Central memory CD8-positive, alpha-beta T cell (primary cell): Measurements from ENCODE around the gene DNAH8.

Experiments
- ATAC-seq: fragments of 150-1000 bp; cut with Tn5 transposase; replicated peaks from 2 replicates; pipeline ENCODE4 v1.10.0; 2022; ENCODE audit warnings: mild to moderate bottlenecking, moderate FRiP score, moderate number of reproducible peaks; ENCODE audit not compliant: poor library complexity, severe bottlenecking; ENCODE audit errors: extremely low read depth
- DNase-seq, 2 donors: peaks; one replicate each; pipeline ENCODE4 v3.0.0; 2021; ENCODE audit warnings: low spot score in 2 of 2
- H3K27ac Mint-ChIP-seq: one replicate; pipeline ENCODE4 v1.8.0; 2022; ENCODE audit warnings: low read depth, mild to moderate bottlenecking, moderate library complexity, mixed read lengths
- H3K27me3 Mint-ChIP-seq: one replicate; pipeline ENCODE4 v1.8.0; 2022; ENCODE audit warnings: mixed read lengths
- H3K36me3 Mint-ChIP-seq: one replicate; pipeline ENCODE4 v1.8.0; 2022; ENCODE audit warnings: mild to moderate bottlenecking, moderate library complexity, mixed read lengths; ENCODE audit not compliant: insufficient read depth
- H3K4me1 Mint-ChIP-seq: one replicate; pipeline ENCODE4 v1.8.0; 2022; ENCODE audit warnings: mixed read lengths
- H3K4me3 Mint-ChIP-seq: one replicate; pipeline ENCODE4 v1.8.0; 2022; ENCODE audit warnings: mild to moderate bottlenecking, moderate library complexity, mixed read lengths
- H3K9me3 Mint-ChIP-seq: one replicate; pipeline ENCODE4 v1.8.0; 2022; ENCODE audit warnings: mixed read lengths

Gene DNAH8

DNA sequence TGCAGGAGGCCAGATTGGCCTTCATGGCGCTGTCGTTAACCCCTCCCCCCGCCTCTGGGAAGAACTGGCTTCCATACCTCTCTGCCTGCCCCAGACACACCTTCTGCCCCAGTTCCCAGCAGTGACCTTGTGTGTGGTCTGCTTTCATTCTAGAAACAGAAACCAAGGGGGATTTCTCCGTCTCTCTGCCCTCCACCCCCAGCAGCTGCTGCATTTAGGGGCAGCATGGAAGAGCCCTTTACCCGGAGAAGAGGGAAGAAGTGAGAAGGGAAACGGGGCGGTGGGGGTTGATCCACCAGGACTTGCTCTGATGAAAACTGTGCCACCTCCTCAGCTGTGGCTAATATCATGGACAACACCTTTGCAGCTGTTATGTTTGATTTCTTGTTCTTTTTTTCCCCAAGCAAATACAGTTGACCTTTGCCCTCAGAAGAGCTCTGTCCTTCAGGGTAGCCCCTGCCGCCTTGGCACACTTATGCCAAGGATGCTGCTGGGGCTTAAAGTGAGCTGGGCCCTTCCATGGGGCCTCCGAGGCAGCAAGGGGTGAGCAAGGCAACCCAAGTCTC, 339.5 kb downstream of the DNAH8 start:
- Mint-ChIP-seq H3K27me3 (peaks cover 41% of the 10 kb centered on the region), H3K36me3 (no peaks in the 10 kb centered on the region), H3K9me3 (no peaks in the 10 kb centered on the region), H3K4me3 (no peak overlapping the region), H3K4me1 (peaks cover 7% of the 10 kb centered on the region), H3K27ac (no peak overlapping the region)
- no peak for DNase-seq
- ATAC-seq, result no peak

DNA sequence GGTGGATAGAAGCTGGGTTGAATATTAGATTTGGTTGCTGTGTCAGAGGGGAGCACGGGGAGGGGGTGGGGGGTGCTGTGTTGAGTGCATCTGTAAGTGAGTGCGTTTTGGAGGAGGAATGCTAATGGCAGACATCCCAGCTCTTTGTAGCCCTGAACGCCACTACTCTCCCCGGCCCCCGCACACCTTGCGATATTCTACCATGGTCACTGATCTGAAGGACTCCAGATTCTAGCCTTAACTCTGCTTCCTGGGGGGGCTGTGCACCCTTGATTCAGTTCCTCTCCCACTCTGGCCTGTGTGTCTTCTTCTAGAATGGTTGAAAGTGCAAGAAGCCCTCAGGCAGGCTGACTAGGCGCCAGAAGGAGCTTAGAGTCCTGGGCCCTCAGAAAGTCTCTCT, 340.6 kb downstream of the DNAH8 start:
- no peak overlapping the region for H3K27ac Mint-ChIP-seq
- no peaks in the 10 kb centered on the region for H3K36me3 Mint-ChIP-seq
- H3K9me3 Mint-ChIP-seq, result no peaks in the 10 kb centered on the region
- H3K4me1 Mint-ChIP-seq, result peaks cover 7% of the 10 kb centered on the region
- H3K4me3 Mint-ChIP-seq, result no peak overlapping the region
- DNase-seq (no peak), ATAC-seq (no peak)
- H3K27me3 Mint-ChIP-seq, result peaks cover 41% of the 10 kb centered on the region

DNA sequence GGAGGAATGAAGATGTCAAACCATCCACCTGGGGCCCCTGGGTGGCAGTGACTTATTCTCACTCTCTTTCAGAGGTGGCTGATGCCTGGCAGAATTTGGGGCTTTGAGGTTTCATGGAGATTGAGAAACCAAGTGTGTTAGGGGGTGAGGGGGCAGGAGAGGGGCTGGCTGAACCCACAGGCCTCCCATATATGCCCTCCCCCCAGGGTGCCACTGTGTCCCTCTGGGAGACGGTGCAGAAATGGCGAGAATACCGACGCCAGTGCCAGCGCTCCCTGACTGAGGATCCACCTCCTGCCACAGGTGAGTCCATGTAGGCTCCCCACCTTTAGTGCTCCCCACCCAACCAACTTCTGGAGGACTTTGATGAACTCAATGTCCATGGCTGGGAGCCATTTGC, 341.1 kb downstream of the DNAH8 start:
- Mint-ChIP-seq H3K27me3 (peaks cover 41% of the 10 kb centered on the region), H3K36me3 (no peaks in the 10 kb centered on the region), H3K4me3 (no peak overlapping the region), H3K27ac (no peak overlapping the region), H3K4me1 (peaks cover 7% of the 10 kb centered on the region), H3K9me3 (no peaks in the 10 kb centered on the region)
- ATAC-seq (no peak), DNase-seq (no peak)

DNA sequence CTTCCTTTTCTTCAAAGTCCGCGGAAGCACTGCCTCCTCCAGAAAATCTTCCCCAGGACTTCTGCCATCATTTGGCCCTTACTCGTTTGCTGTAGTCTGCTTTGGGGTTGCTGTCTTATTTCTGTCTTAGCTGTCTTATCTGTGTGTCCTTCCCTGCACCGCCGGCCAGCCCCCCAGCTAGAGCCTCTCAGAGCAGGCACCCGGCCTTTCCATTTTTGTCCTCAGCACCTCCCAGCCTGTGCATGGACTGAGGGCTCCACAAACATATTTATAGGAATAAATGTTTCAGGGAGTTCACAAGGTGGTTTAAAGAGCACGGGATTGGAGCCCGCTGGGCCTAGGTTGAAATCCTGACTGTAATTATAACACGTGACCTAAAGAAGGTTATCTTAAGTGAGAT, 341.6 kb downstream of the DNAH8 start:
- ATAC-seq (no peak), DNase-seq (no peak)
- Mint-ChIP-seq H3K27ac (no peak overlapping the region), H3K4me1 (peaks cover 4% of the 10 kb centered on the region), H3K27me3 (peaks cover 43% of the 10 kb centered on the region), H3K36me3 (no peaks in the 10 kb centered on the region), H3K9me3 (no peaks in the 10 kb centered on the region), H3K4me3 (no peak overlapping the region)

DNA sequence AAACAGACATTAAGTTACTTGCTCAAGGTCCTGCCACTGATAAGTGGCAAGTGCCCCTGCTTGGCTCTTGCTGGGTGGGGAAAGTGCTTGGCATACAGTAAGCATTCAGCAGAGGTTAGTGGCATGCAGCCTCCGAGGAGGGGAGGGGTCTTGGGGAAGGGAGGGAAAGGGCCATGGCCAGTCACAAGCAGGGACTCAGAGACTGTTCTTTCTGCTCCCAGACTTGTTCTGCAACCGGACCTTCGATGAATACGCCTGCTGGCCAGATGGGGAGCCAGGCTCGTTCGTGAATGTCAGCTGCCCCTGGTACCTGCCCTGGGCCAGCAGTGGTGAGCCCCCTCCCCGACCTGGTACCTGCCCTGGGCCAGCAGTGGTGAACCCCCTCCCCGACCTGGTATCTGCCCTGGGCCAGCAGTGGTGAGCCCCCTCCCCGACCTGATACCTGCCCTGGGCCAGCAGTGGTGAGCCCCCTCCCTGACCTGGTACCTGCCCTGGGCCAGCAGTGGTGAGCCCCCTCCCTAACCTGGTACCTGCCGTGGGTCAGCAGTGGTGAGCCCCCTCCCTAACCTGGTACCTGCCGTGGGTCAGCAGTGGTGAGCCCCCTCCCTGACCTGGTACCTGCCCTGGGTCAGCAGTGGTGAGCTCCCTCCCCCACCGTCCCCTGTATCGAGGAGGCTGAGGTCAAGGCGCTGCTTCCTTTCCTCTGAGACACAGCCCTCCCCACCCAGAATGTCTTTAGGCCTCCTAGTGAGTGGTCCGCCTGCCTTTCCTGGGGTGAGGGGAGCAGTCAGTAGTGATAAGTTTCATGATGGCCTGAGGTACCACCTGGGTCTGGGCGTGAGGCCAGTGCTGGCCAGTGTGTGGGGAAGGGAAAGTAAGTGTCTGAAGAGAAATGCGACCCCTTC, 342.4 kb downstream of the DNAH8 start:
- DNase-seq, result no peak
- no peak overlapping the region for H3K27ac Mint-ChIP-seq
- H3K27me3 Mint-ChIP-seq, result peaks cover 43% of the 10 kb centered on the region
- H3K4me1 Mint-ChIP-seq, result no peaks in the 10 kb centered on the region
- no peaks in the 10 kb centered on the region for H3K9me3 Mint-ChIP-seq
- no peaks in the 10 kb centered on the region for H3K36me3 Mint-ChIP-seq
- ATAC-seq, result no peak
- H3K4me3 Mint-ChIP-seq, result no peak overlapping the region

DNA sequence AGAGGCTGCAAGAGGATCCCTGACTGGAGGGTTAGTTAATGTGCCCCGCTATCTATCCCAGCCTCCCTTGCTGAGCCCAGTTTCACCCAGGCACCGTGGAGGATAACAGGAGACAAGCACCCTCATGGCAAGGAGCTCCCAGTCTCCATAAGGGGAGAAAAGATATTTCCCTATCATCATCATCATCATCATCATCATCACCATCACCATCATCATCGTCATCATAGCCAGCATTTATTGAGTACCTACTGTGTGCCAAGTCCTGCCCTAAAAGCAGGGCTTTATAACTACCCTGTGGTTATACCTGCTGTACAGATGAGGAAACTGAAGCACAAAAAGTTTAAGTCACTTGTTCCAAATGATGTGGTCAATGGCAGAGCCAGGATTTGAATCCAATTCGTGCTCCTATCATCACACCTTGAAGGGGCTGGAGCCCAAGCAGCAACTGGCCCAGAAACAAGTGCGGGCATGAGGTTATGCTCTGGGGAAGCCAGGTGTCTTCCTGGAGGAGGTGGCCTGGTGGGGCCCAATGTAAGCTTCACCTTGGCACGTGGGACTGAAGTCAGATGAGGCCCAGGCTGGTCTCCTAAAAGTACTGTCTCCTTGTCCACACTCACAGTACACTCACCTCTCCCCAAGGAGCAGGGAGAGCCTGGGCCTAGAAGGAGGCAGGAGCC, 343.5 kb downstream of the DNAH8 start:
- H3K4me3 Mint-ChIP-seq, result no peak overlapping the region
- no peak overlapping the region for H3K27ac Mint-ChIP-seq
- H3K9me3 Mint-ChIP-seq, result no peaks in the 10 kb centered on the region
- ATAC-seq (no peak), DNase-seq (no peak)
- no peaks in the 10 kb centered on the region for H3K36me3 Mint-ChIP-seq
- no peaks in the 10 kb centered on the region for H3K4me1 Mint-ChIP-seq
- peaks cover 38% of the 10 kb centered on the region for H3K27me3 Mint-ChIP-seq

DNA sequence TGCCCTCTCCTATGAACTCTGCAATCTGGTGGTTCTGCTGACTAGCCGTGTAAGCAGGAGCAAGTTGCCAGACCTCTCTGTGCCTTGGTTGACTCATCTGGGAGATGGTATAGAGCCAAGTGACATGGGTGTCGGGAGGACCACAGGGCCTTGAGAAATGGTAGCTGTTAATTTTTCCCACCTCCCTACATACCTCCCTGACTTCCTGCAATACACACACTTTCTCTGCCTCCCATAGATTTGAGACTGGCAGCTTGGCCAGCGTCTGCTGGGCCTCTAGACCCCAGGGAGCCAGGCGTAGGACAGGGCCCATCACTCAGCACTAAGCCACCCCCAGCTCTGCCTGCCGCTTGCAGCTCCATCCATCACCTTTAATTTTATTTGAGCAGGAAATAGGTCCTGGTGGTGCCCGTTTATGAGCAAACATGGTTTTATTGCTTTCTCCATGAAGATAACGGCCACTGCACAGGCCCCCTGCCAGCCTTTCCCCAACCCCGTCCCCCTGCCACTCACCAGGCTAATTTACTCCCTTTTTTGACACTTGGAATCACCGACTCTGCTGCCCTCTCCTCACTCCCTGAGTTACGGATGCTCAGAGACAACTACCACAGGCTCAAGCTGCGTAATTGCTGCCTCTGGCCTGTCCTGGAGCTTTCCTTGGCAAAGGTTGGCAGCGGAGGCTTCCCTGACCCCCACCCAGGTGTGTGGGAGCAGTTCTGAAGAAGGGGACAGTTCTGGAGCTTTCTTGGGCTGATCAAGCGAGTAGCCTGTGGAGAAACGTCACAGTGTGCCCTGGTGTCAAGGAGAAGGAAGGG, 344.6 kb downstream of the DNAH8 start:
- H3K4me1 Mint-ChIP-seq, result no peaks in the 10 kb centered on the region
- H3K27ac Mint-ChIP-seq, result no peak overlapping the region
- DNase-seq, result no peak
- no peaks in the 10 kb centered on the region for H3K9me3 Mint-ChIP-seq
- H3K4me3 Mint-ChIP-seq, result no peak overlapping the region
- peaks cover 36% of the 10 kb centered on the region for H3K27me3 Mint-ChIP-seq
- no peaks in the 10 kb centered on the region for H3K36me3 Mint-ChIP-seq
- no peak for ATAC-seq

DNA sequence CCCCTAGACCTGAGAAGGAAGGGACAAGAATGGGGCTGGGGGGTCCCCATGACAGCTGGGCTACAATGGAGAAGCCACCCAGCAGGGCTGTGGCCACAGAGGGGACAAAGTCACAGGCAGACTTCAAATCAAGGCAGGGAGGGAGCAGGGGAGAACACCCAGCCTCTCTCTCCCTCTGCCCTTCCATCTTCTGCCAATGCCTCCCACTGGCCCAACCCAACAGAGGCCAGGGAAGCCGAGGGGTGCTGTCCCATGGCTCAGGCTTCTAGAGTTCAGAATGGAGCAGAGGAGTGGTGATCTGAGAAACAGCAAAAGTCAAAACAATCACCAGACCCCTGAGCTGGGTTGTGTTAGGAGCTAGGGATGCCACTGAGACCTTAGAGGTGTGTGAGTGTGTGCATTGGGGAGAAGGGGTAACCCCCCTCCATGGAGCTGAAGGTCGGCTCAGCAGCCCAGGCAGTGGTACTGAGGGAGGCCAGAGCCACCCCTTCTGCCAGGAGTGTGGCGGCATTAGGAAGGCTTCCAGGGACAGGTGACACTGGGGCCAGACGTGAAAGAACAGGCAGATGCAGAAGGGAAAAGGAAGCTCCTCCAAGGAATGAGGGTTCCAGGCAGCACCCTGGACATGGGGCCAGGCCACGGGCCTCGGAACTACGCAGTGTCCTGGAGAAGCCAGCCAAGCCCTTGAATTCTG, 345.5 kb downstream of the DNAH8 start:
- H3K4me1 Mint-ChIP-seq, result no peaks in the 10 kb centered on the region
- no peak overlapping the region for H3K27ac Mint-ChIP-seq
- DNase-seq (no peak), ATAC-seq (no peak)
- H3K9me3 Mint-ChIP-seq, result no peaks in the 10 kb centered on the region
- H3K4me3 Mint-ChIP-seq, result no peak overlapping the region
- H3K27me3 Mint-ChIP-seq, result peaks cover 45% of the 10 kb centered on the region
- no peaks in the 10 kb centered on the region for H3K36me3 Mint-ChIP-seq

DNA sequence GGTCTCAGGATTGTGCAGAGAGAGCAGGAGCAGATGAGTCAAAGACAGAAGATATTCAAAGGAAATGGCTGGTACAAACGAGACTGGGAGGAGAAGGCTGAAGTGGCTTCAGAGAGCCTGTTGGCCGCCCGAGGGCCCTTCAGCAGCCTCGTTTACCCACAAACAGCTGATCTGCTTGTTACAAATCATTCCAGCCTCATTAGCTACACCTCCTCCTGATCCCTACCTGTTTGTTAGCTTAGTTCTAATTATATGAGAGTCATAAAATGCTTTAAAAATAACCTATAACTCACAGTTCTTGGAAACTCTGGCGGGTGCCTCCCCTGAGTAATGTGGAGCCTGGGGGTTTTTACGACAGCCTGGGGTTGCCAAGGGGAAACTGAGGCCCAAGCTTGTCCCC, 346.1 kb downstream of the DNAH8 start:
- peaks cover 51% of the 10 kb centered on the region for H3K27me3 Mint-ChIP-seq
- no peak for DNase-seq
- H3K4me1 Mint-ChIP-seq, result no peaks in the 10 kb centered on the region
- no peak for ATAC-seq
- H3K9me3 Mint-ChIP-seq, result no peaks in the 10 kb centered on the region
- no peaks in the 10 kb centered on the region for H3K36me3 Mint-ChIP-seq
- H3K27ac Mint-ChIP-seq, result no peak overlapping the region
- H3K4me3 Mint-ChIP-seq, result no peak overlapping the region

DNA sequence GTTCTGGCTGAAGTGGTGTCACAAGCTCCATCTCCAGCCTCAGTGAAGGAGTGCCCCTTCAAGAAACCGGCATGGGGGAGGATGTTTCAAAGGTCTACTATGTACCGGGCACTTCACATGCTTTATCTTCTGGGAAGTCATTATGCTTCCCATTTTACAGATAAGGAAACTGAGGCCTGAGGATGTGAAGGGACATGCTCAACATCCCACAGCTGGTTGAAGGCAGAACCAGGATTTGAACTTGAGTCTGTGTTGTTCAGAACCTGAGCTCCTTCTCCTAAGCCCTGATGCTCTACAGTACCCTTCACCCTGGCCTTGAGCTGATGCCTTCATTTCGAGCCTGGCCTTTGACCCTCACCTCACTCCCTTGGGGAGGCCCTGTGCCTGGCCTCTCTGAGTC, 346.5 kb downstream of the DNAH8 start:
- no peak overlapping the region for H3K27ac Mint-ChIP-seq
- DNase-seq (no peak), ATAC-seq (no peak)
- H3K27me3 Mint-ChIP-seq, result peaks cover 55% of the 10 kb centered on the region
- H3K9me3 Mint-ChIP-seq, result no peaks in the 10 kb centered on the region
- H3K36me3 Mint-ChIP-seq, result no peaks in the 10 kb centered on the region
- no peak overlapping the region for H3K4me3 Mint-ChIP-seq
- H3K4me1 Mint-ChIP-seq, result no peaks in the 10 kb centered on the region

DNA sequence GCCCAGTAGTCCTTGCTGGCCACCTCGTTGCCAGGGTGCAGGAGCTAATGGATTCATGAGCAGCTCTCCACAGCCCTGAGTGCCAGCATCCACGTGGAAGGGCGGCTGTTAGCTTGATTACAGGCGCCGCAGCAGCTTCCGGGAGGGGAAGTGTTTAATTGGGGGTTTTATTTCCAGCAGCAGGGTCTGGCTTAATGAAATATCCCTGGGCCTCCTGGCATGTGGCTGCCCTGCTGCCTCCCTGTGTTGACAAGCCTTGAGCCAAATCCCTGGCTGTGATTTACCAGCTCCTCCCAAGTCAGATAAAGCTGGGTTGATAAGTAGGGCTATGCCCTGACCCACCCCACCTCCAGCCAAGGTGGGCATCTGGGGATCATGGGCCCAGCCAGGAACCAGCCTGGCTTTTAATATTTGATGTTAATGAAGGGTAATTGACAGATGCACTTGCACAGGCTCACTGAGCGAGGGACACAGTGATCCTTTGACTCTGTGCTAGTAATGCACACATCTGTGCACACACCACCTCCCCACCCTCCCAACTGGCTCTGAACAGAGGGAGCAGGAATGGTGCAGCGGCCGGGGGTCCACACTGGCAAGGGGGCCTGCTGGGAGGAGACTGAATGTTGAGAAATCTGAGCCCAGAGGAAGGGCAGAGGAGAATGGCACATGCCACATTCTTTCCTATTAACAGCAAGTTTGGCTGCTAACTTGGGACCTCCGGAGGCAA, 347.1 kb downstream of the DNAH8 start:
- ATAC-seq (no peak), DNase-seq (no peak)
- H3K36me3 Mint-ChIP-seq, result no peaks in the 10 kb centered on the region
- no peaks in the 10 kb centered on the region for H3K4me1 Mint-ChIP-seq
- H3K9me3 Mint-ChIP-seq, result no peaks in the 10 kb centered on the region
- peaks cover 56% of the 10 kb centered on the region for H3K27me3 Mint-ChIP-seq
- no peak overlapping the region for H3K4me3 Mint-ChIP-seq
- no peak overlapping the region for H3K27ac Mint-ChIP-seq
